Stimulated activated CD8-positive, alpha-beta memory T cell treated with anti-CD3 and anti-CD28 coated beads, Interleukin-12 subunit alpha, Interleukin-12 subunit beta, amount 100 ng/mL, for 24 hours (primary cell): ENCODE measurements around the gene IZUMO1R.
"Not testable (repeated sequence)": the region's sequence is repeated elsewhere in the genome, so short reads cannot be mapped to it uniquely, and the experiment has no call there.

ENCODE experiments used
- DNase-seq: peaks from one replicate; pipeline ENCODE4 v3.0.0-alpha.2; 2020; ENCODE audit errors: extremely low read depth

IZUMO1R gene

GRCh38 chr11:94326947-94327346 is 22.6 kb downstream of the IZUMO1R start:
- DNase-seq = no peak

DNA sequence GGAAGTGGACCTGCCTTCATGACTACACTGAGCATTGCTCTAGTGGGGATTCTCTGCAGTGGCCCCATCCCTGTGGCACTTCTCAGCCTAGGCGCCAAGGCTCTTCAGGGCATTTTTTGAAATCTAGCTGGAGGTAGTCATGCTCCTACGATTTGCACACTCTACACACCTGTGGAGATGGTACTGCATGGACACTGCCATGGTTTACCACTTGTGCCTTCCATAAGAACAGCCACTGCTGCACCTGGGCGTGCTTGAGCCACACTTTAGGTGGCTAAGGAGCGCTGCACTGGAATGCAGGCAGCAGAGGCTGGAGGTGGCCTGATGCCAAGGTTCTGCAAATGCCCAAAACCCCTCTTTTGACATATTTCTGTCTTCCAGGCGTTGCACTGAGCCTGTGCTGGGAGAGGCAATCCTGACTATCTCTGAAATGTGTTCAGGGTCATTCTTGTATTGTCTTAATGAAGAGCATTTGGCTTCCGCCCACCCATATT is 24.3 kb downstream of the IZUMO1R start:
- no peak for DNase-seq

- DNase-seq = no peak
Measured at GRCh38 chr11:94329501-94329900, 25.1 kb downstream of the IZUMO1R start.

DNA sequence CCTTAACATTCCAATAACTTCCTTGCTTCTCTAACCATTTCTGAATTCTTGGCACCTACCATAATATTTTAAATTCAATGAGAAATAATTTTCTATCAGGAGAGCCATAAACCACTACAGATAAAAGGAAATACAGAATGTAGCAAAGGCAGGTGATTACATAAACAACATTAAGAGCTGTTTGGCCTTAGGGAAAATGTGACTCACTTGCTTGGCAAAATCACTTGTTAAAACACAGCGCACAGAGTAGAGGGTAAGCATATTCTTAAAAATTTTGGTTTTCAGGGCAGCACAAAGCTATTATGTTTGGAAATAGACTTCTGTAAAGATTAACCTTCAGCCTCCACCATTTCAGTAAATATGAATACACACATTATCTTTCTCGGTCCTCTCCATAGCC is 26.4 kb downstream of the IZUMO1R start:
- no peak for DNase-seq

DNA sequence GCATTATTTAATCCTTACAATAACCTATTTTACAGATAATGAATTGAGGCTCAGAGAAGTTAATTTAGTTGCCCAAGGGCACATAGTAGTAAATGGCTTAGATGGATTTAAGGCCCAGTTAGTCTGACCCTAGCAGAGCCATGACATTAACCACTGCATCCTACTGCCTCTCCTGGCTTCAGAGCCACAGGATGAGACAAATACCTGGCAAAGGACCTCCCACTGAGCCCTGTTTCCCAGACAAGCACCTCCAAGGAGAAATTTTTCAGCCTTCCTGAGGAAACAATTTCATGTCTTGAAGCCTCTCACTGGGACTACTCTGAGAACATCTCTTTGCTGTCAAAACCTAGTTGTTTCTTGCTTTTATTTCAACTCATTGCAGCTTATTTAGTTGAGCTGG is 28.4 kb downstream of the IZUMO1R start:
- no peak for DNase-seq

DNA sequence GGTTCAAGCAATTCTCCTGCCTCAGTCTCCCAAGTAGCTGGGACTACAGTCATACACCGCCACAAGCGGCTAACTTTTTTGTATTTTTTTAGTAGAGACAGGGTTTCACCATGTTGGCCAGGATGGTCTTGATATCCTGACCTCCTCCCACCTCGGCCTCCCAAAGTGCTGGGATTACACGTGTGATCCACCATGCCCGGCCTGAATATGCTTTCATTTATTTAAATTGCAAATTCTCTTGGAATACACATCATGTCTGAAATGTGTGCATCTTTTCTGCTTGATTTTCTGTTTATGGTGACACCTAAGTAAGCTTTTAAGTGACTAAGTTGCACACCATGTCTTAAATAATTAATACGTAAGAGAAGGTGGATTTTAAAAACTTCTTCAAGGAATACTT is 31.7 kb downstream of the IZUMO1R start:
- DNase-seq = no peak

- no peak for DNase-seq
Measured at GRCh38 chr11:94338651-94339050, 34.3 kb downstream of the IZUMO1R start.

GRCh38 chr11:94342250-94342649 is 37.9 kb downstream of the IZUMO1R start:
- DNase-seq = no peak

- no peak for DNase-seq
Measured at GRCh38 chr11:94343495-94343894, 39.1 kb downstream of the IZUMO1R start.

GRCh38 chr11:94346311-94346710 is 41.9 kb downstream of the IZUMO1R start:
- not testable (repeated sequence) for DNase-seq

DNA sequence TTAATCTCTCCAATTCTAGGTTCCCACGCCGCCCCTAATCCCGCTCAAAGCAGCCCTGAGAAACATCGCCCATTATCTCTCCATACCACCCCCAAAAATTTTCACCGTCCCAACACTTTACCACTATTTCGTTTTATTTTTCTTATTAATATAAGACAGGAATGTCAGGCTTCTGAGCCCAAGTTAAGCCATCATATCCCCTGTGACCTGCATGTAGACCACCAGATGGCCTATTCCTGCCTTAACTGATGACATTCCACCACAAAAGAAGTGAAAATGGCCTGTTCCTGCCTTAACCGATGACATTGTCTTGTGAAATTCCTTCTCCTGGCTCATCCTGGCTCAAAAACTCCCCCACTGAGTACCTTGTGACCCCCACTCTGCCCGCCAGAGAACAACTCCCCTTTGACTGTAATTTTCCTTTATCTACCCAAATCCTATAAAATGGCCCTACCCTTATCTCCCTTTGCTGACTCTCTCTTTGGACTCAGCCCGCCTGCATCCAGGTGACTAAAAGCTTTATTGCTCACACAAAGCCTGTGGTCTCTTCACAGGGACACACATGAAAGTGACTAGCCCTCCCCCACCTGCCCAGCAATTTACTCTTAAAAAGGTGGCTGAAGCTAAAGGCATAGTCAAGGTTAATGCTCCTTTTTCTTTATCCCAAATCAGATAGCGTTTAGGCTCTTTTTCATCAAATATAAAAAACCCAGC is 46.6 kb downstream of the IZUMO1R start:
- not testable (repeated sequence) for DNase-seq
